ENCODE data around the gene NAGPA. TPM values are rescaled to one million over a fixed set of nuclear protein-coding genes. Genes with fewer than 3 reads are reported as not detected.

Gene NAGPA
- total RNA-seq, 4 donors from 2014 or later: 15.1 to 27.5 (median 27.4) TPM

GRCh38 chr16:5032748-5033167 lies 977 bp downstream of the NAGPA start:
- DNase-seq: no peak
- TF ChIP-seq CTCF (IDR thresholded peaks at IDR 0.05 in 4 of 5, conservative IDR thresholded peaks at IDR 0.05 in 1 of 5): no peak
- Histone ChIP-seq H3K36me3 (peaks cover 0 to under 1% of the 10 kb centered on the region in 2 donors), H3K9me3 (no peaks in the 10 kb centered on the region), H3K27ac (peak overlapping the region in 1 of 4 donors; percentile 62), H3K27me3 (no peaks in the 10 kb centered on the region), H3K4me1 (peaks cover 13 to 17% of the 10 kb centered on the region in 2 donors), H3K4me3 (peak overlapping the region; percentile 77 to 91 (median 88))
- ATAC-seq: no peak
- intact Hi-C loops (cut with DNase I; ENCODE audit: low total_unique reads) (loop anchor here (1.0 kb wide), 1 partner anchor 39 kb away; the partner anchor contains the start of gene ALG1), in situ Hi-C loops (cut with MboI; ENCODE audit: low sequenced_read_pairs in 4 of 4) (no loop called here)

- Histone ChIP-seq H3K27me3 (no peaks in the 10 kb centered on the region), H3K4me1 (peaks cover 13 to 17% of the 10 kb centered on the region in 2 donors), H3K4me3 (no peak overlapping the region), H3K36me3 (peaks cover 0 to 11% of the 10 kb centered on the region in 2 donors), H3K27ac (no peak overlapping the region), H3K9me3 (no peaks in the 10 kb centered on the region)
- no peak for DNase-seq
- ATAC-seq: no peak
- intact Hi-C loops (cut with DNase I; ENCODE audit: low total_unique reads): no loop called here
- TF ChIP-seq CTCF (IDR thresholded peaks at IDR 0.05 in 4 of 5, conservative IDR thresholded peaks at IDR 0.05 in 1 of 5): no peak
- in situ Hi-C loops (cut with MboI; ENCODE audit: low sequenced_read_pairs in 4 of 4): no loop called here
Observed at GRCh38 chr16:5031601-5032000, 2.1 kb downstream of the NAGPA start.

- H3K27ac ChIP-seq: no peak overlapping the region
- H3K36me3 ChIP-seq: peaks cover 0 to 11% of the 10 kb centered on the region in 2 donors
- DNase-seq (no peak), ATAC-seq (no peak)
- intact Hi-C loops (cut with DNase I; ENCODE audit: low total_unique reads) (no loop called here), in situ Hi-C loops (cut with MboI; ENCODE audit: low sequenced_read_pairs in 4 of 4) (no loop called here)
- H3K9me3 ChIP-seq: no peaks in the 10 kb centered on the region
- H3K27me3 ChIP-seq: no peaks in the 10 kb centered on the region
- H3K4me3 ChIP-seq: no peak overlapping the region
- H3K4me1 ChIP-seq: peaks cover 13 to 17% of the 10 kb centered on the region in 2 donors
- TF ChIP-seq CTCF (IDR thresholded peaks at IDR 0.05 in 4 of 5, conservative IDR thresholded peaks at IDR 0.05 in 1 of 5): no peak
- no peak for TF ChIP-seq POLR2A (IDR thresholded peaks at IDR 0.05)
Observed at GRCh38 chr16:5030251-5030870, 3.4 kb downstream of the NAGPA start.

GRCh38 chr16:5028950-5029475 lies 4.7 kb downstream of the NAGPA start:
- H3K27ac ChIP-seq: no peak overlapping the region
- TF ChIP-seq CTCF (IDR thresholded peaks at IDR 0.05 in 4 of 5, conservative IDR thresholded peaks at IDR 0.05 in 1 of 5) (no peak), POLR2A (IDR thresholded peaks at IDR 0.05) (no peak)
- H3K36me3 ChIP-seq: peaks cover 0 to 11% of the 10 kb centered on the region in 2 donors
- intact Hi-C loops (cut with DNase I; ENCODE audit: low total_unique reads) (no loop called here), in situ Hi-C loops (cut with MboI; ENCODE audit: low sequenced_read_pairs in 4 of 4) (no loop called here)
- H3K9me3 ChIP-seq: no peaks in the 10 kb centered on the region
- no peaks in the 10 kb centered on the region for H3K27me3 ChIP-seq
- peaks cover 13 to 20% of the 10 kb centered on the region in 2 donors for H3K4me1 ChIP-seq
- ATAC-seq: no peak
- H3K4me3 ChIP-seq: no peak overlapping the region
- DNase-seq: no peak

Measured in gastrocnemius medialis (tissue), 4 donors.